HepG2 (cell line): ENCODE measurements around the gene CHN1. TPM values are rescaled to one million over a fixed set of nuclear protein-coding genes. Genes with fewer than 3 reads are reported as not detected.

Source experiments
- ATF7 ChIP-seq, 2 experiments: fragments of 450-650 bp in 1 of 2; sonication (generic) in 1 of 2; formaldehyde crosslinking in 1 of 2; IDR thresholded peaks; 2 replicates each; pipeline versions ENCODE4 v1.4.0 to v1.6.1; 2016 to 2020; ENCODE audit warnings: antibody characterized with exemption in 1 of 2, mild to moderate bottlenecking in 1 of 2, missing genetic modification reagents in 1 of 2
- EED ChIP-seq: sonication (generic); formaldehyde crosslinking; IDR thresholded peaks from 2 replicates; pipeline ENCODE4 v1.5.0; 2020; ENCODE audit warnings: mild to moderate bottlenecking, missing genetic modification reagents
- ETS1 ChIP-seq: sonication (generic); formaldehyde crosslinking; IDR thresholded peaks from 2 replicates; pipeline ENCODE4 v1.4.0; 2020; ENCODE audit warnings: missing genetic modification reagents
- FOXP1 ChIP-seq, 2 experiments: fragments of 450-650 bp in 1 of 2; IDR thresholded peaks; 2 replicates each; pipeline ENCODE4 v1.6.1; 2017 to 2018; ENCODE audit warnings: antibody characterized with exemption in 1 of 2
- GATAD2A ChIP-seq: IDR thresholded peaks from 2 replicates; pipeline ENCODE4 v1.6.1; 2016
- HNRNPL ChIP-seq: fragments of 200-400 bp; formaldehyde crosslinking; IDR thresholded peaks from 2 replicates; pipeline ENCODE4 v1.6.1; 2017; ENCODE audit warnings: mild to moderate bottlenecking, low read depth, low read length
- HNRNPLL ChIP-seq: fragments of 200-400 bp; formaldehyde crosslinking; IDR thresholded peaks from 2 replicates; pipeline ENCODE4 v1.6.1; 2017; ENCODE audit warnings: mild to moderate bottlenecking, low read depth, low read length; ENCODE audit not compliant: poor library complexity, severe bottlenecking
- HOXA7 ChIP-seq: sonication (generic); formaldehyde crosslinking; IDR thresholded peaks from 2 replicates; pipeline ENCODE4 v1.8.1; 2022; ENCODE audit warnings: mild to moderate bottlenecking, missing genetic modification reagents, moderate library complexity
- KDM2A ChIP-seq: sonication (generic); formaldehyde crosslinking; IDR thresholded peaks from 2 replicates; pipeline ENCODE4 v1.4.0; 2020; ENCODE audit warnings: low read depth, missing genetic modification reagents, borderline replicate concordance
- MED1 ChIP-seq: sonication (generic); formaldehyde crosslinking; IDR thresholded peaks from 2 replicates; pipeline ENCODE4 v1.4.0; 2020; ENCODE audit warnings: missing genetic modification reagents
- MNT ChIP-seq: fragments of 450-650 bp; IDR thresholded peaks from 2 replicates; pipeline ENCODE4 v1.6.1; 2016
- PAWR ChIP-seq: sonication (generic); formaldehyde crosslinking; IDR thresholded peaks from 2 replicates; pipeline ENCODE4 v1.4.0; 2020; ENCODE audit warnings: missing genetic modification reagents, mild to moderate bottlenecking, borderline replicate concordance
- RORA ChIP-seq: sonication (generic); formaldehyde crosslinking; IDR thresholded peaks from 2 replicates; pipeline ENCODE4 v1.5.0; 2020; ENCODE audit warnings: mild to moderate bottlenecking, missing genetic modification reagents, moderate library complexity
- TBL1XR1 ChIP-seq: fragments of 150-350 bp; IDR thresholded peaks from 2 replicates; pipeline ENCODE4 v1.6.1; 2014; ENCODE audit warnings: borderline replicate concordance, low read length; ENCODE audit not compliant: partially characterized antibody
- TBP ChIP-seq: sonication (generic); formaldehyde crosslinking; IDR thresholded peaks from 2 replicates; pipeline ENCODE4 v1.5.0; 2020; ENCODE audit warnings: missing genetic modification reagents
- TFDP1 ChIP-seq: IDR thresholded peaks from 2 replicates; pipeline ENCODE4 v1.6.1; 2016; ENCODE audit warnings: missing compliant biosample characterization, missing genetic modification reagents, borderline replicate concordance
- THYN1 ChIP-seq: sonication (generic); formaldehyde crosslinking; IDR thresholded peaks from 2 replicates; pipeline ENCODE4 v1.8.1; 2023; ENCODE audit warnings: low read depth, mild to moderate bottlenecking, moderate library complexity, missing genetic modification reagents, borderline replicate concordance
- YEATS2 ChIP-seq: sonication (generic); formaldehyde crosslinking; IDR thresholded peaks from 2 replicates; pipeline ENCODE4 v1.4.0; 2020; ENCODE audit warnings: missing genetic modification reagents, borderline replicate concordance
- ZBTB8A ChIP-seq: sonication (generic); formaldehyde crosslinking; IDR thresholded peaks from 2 replicates; pipeline ENCODE4 v1.4.0; 2020; ENCODE audit warnings: mild to moderate bottlenecking, low read depth, missing genetic modification reagents, borderline replicate concordance
- ZNF160 ChIP-seq: sonication (generic); formaldehyde crosslinking; IDR thresholded peaks from 2 replicates; pipeline ENCODE4 v1.8.0; 2022; ENCODE audit warnings: mild to moderate bottlenecking, inconsistent platforms, missing genetic modification reagents
- ZNF484 ChIP-seq: sonication (generic); formaldehyde crosslinking; IDR thresholded peaks from 2 replicates; pipeline ENCODE4 v1.5.1; 2020; ENCODE audit warnings: mild to moderate bottlenecking, low read depth, missing genetic modification reagents, borderline replicate concordance
- ZNF720 ChIP-seq: sonication (generic); formaldehyde crosslinking; IDR thresholded peaks from 2 replicates; pipeline ENCODE4 v1.4.0; 2020; ENCODE audit warnings: missing genetic modification reagents
- ZNF800 ChIP-seq: sonication (generic); formaldehyde crosslinking; IDR thresholded peaks from 2 replicates; pipeline ENCODE4 v1.4.0; 2020; ENCODE audit warnings: missing genetic modification reagents
- ZSCAN25 ChIP-seq: sonication (generic); formaldehyde crosslinking; IDR thresholded peaks from 2 replicates; pipeline ENCODE4 v1.8.0; 2022; ENCODE audit warnings: mild to moderate bottlenecking, missing genetic modification reagents
- polyA plus RNA-seq, 8 experiments: library from polyadenylated mRNA; depleted of rRNA in 3 of 8; stranded (reverse) in 7 of 8; unstranded in 1 of 8; fragments of >200 nt; fragmentation: Illumina TruSeq in 4 of 8; extraction: Trizol in 4 of 8; gene quantifications; 2 replicates each; pipeline versions ENCODE4 v1.2.1 to v1.2.3, GENCODE V29; 2011 to 2016; ENCODE audit warnings: low read depth in 4 of 8, missing spikeins in 1 of 8, mixed read lengths in 1 of 8; ENCODE audit not compliant: insufficient read depth in 1 of 8
- total RNA-seq, 5 experiments: library from RNA; depleted of rRNA; stranded (reverse); fragments of >200 nt; fragmentation: Illumina TruSeq; extraction: Trizol; gene quantifications; 2 replicates each; pipeline ENCODE4 v1.2.3, GENCODE V29; 2016; ENCODE audit warnings: low read depth in 1 of 5

The CHN1 gene
- total and polyA plus RNA-seq, 2 of the 13 experiments (the other 11 are each of a cell fraction or from before 2014, with no cell fraction given): 2.8 to 3.5 TPM

GRCh38 chr2:175004980-175005732, at the start of gene CHN1 (continued):
- no peak for TF ChIP-seq PAWR
- no peak for TF ChIP-seq TBL1XR1
- peak; percentile 70; the same call in 1 of the 2 replicates for TF ChIP-seq KDM2A (CRISPR knock-in tag)
- TF ChIP-seq ZNF800: peak; percentile 87
- TF ChIP-seq HOXA7 (CRISPR knock-in tag): no peak
- TF ChIP-seq THYN1: no peak
- peak; percentile 84; the same call in 1 of the 2 replicates for TF ChIP-seq EED (CRISPR knock-in tag)
- no peak for TF ChIP-seq MNT
- TF ChIP-seq HNRNPL: no peak
- TF ChIP-seq ZNF720: no peak
- no peak for TF ChIP-seq ZBTB8A (CRISPR knock-in tag)
- peak; percentile 50; the same call in 1 of the 2 replicates for TF ChIP-seq ZSCAN25
- peak; percentile 88 for TF ChIP-seq HNRNPLL
- no peak for TF ChIP-seq FOXP1 (IDR thresholded peaks at IDR 0.05)
- no peak for TF ChIP-seq FOXP1 (CRISPR knock-in tag; IDR thresholded peaks at IDR 0.05)
- no peak for TF ChIP-seq RORA
- no peak for TF ChIP-seq ATF7 (IDR thresholded peaks at IDR 0.05)
- no peak for TF ChIP-seq ATF7 (CRISPR knock-in tag; IDR thresholded peaks at IDR 0.05)
- peak; percentile 73; the same call in 1 of the 2 replicates for TF ChIP-seq TFDP1 (CRISPR knock-in tag)
- no peak for TF ChIP-seq YEATS2
- TF ChIP-seq ZNF160 (CRISPR knock-in tag): no peak
- no peak for TF ChIP-seq ETS1 (CRISPR knock-in tag)
- no peak for TF ChIP-seq TBP (CRISPR knock-in tag)
- no peak for TF ChIP-seq GATAD2A (CRISPR knock-in tag)
- no peak for TF ChIP-seq MED1 (CRISPR knock-in tag)
- no peak for TF ChIP-seq ZNF484 (CRISPR knock-in tag)
